IMR-90 (cell line): ENCODE results near the gene TTC23. TPM values are rescaled to one million over a fixed set of nuclear protein-coding genes. Genes with fewer than 3 reads are reported as not detected.

ENCODE experiments used
- ATAC-seq: fragments of 200-7000 bp; cut with Tn5 transposase; 2 replicates; pipeline ENCODE4 v1.9.1; 2020; ENCODE audit warnings: low read depth, mild to moderate bottlenecking, moderate library complexity
- BruUV-seq: library from RNA; stranded (reverse); fragments of 400-500 nt; replicated peaks from 2 replicates; lab custom pipeline; 2021; lab: Mats Ljungman, UMichigan
- CTCF ChIA-PET: fragments of 300-600 bp; formaldehyde crosslinking; extraction: SDS; loops from one replicate; lab custom pipeline; 2021; ENCODE audit warnings: antibody characterized with exemption; lab: Yijun Ruan, JAX
- POLR2A ChIA-PET: fragments of 300-600 bp; sonication (Branson Sonifier 250); formaldehyde crosslinking; loops from one replicate; lab custom pipeline; 2022; ENCODE audit warnings: antibody characterized with exemption; ENCODE audit not compliant: unreplicated experiment; lab: Charles Lee
- DNase-seq: peaks from one replicate; pipeline ENCODE4 v3.0.0; 2013
- H2AFZ ChIP-seq: replicated peaks from 2 replicates; pipeline ENCODE3; 2013; ENCODE audit warnings: low read length, mild to moderate bottlenecking; ENCODE audit not compliant: poor library complexity
- H2AK5ac ChIP-seq: 2 replicates; pipeline ENCODE4 v1.6.1; 2013; ENCODE audit warnings: low read depth, low read length, inconsistent platforms
- H2AK9ac ChIP-seq: replicated peaks from 2 replicates; pipeline ENCODE3; 2013; ENCODE audit warnings: mild to moderate bottlenecking, low read depth, low read length, moderate library complexity; ENCODE audit not compliant: poor library complexity
- H2BK120ac ChIP-seq: 2 replicates; pipeline ENCODE4 v1.6.1; 2013; ENCODE audit warnings: low read depth, low read length, inconsistent platforms
- H2BK15ac ChIP-seq: 3 replicates; pipeline ENCODE4 v1.6.1; 2013; ENCODE audit warnings: low read depth, low read length, inconsistent platforms
- H2BK20ac ChIP-seq: 2 replicates; pipeline ENCODE4 v1.6.1; 2013; ENCODE audit warnings: low read depth, mild to moderate bottlenecking, inconsistent platforms, low read length, moderate library complexity
- H2BK5ac ChIP-seq: 2 replicates; pipeline ENCODE4 v1.6.1; 2013; ENCODE audit warnings: mild to moderate bottlenecking, low read depth, low read length, inconsistent platforms; ENCODE audit not compliant: poor library complexity, severe bottlenecking
- H3K14ac ChIP-seq: replicated peaks from 2 replicates; pipeline ENCODE4 v1.6.1; 2013; ENCODE audit warnings: low read depth, low read length, inconsistent platforms
- H3K18ac ChIP-seq: 2 replicates; pipeline ENCODE4 v1.6.1; 2013; ENCODE audit warnings: low read depth, low read length, control low read depth
- H3K23ac ChIP-seq: 2 replicates; pipeline ENCODE4 v1.6.1; 2013; ENCODE audit warnings: low read depth, low read length, inconsistent platforms
- H3K27ac ChIP-seq: 2 replicates; pipeline ENCODE4 v1.5.1; 2013; ENCODE audit warnings: mild to moderate bottlenecking, control low read depth, low read length; ENCODE audit not compliant: insufficient read depth
- H3K27me3 ChIP-seq: 2 replicates; pipeline ENCODE4 v1.6.1; 2013; ENCODE audit warnings: low read length; ENCODE audit not compliant: control insufficient read depth, insufficient read depth
- H3K36me3 ChIP-seq: 2 replicates; pipeline ENCODE4 v1.6.1; 2013; ENCODE audit warnings: low read length, mixed read lengths; ENCODE audit not compliant: control insufficient read depth, insufficient read depth
- H3K4ac ChIP-seq: 2 replicates; pipeline ENCODE4 v1.6.1; 2013; ENCODE audit warnings: low read depth, low read length, inconsistent platforms
- H3K4me1 ChIP-seq: 2 replicates; pipeline ENCODE4 v1.6.1; 2013; ENCODE audit warnings: low read length, mixed read lengths; ENCODE audit not compliant: control insufficient read depth, insufficient read depth
- H3K4me2 ChIP-seq: 2 replicates; pipeline ENCODE4 v1.6.1; 2013; ENCODE audit warnings: low read depth, mild to moderate bottlenecking, control low read depth, low read length, moderate library complexity
- H3K4me3 ChIP-seq: 2 replicates; pipeline ENCODE4 v1.5.1; 2013; ENCODE audit warnings: low read depth, mild to moderate bottlenecking, control low read depth, low read length, moderate library complexity; ENCODE audit not compliant: insufficient read depth
- H3K56ac ChIP-seq: 2 replicates; pipeline ENCODE4 v1.6.1; 2013; ENCODE audit warnings: low read length, inconsistent platforms; ENCODE audit not compliant: insufficient read depth; ENCODE audit errors: extremely low read depth
- H3K79me1 ChIP-seq, 2 experiments: 2 replicates each; pipeline ENCODE4 v1.6.1; 2013; ENCODE audit warnings: low read length in 2 of 2, inconsistent platforms in 1 of 2, low read depth in 1 of 2
- H3K9ac ChIP-seq: 2 replicates; pipeline ENCODE4 v1.6.1; 2013; ENCODE audit warnings: low read depth, low read length, control low read depth
- H3K9me1 ChIP-seq: 2 replicates; pipeline ENCODE4 v1.6.1; 2013; ENCODE audit warnings: low read length, inconsistent platforms; ENCODE audit not compliant: insufficient read depth
- H3K9me3 ChIP-seq: 2 replicates; pipeline ENCODE4 v1.6.1; 2013; ENCODE audit warnings: low read length; ENCODE audit not compliant: control insufficient read depth, insufficient read depth
- H4K20me1 ChIP-seq: 2 replicates; pipeline ENCODE4 v1.6.1; 2013; ENCODE audit warnings: low read length, inconsistent platforms; ENCODE audit not compliant: insufficient read depth
- H4K5ac ChIP-seq: 2 replicates; pipeline ENCODE4 v1.6.1; 2013; ENCODE audit warnings: mild to moderate bottlenecking, low read depth, low read length, control low read depth
- H4K8ac ChIP-seq, 2 experiments: 2 replicates each; pipeline ENCODE4 v1.6.1; 2013; ENCODE audit warnings: low read depth in 2 of 2, low read length in 2 of 2, control low read depth in 1 of 2, inconsistent platforms in 1 of 2
- H4K91ac ChIP-seq: 2 replicates; pipeline ENCODE4 v1.6.1; 2013; ENCODE audit warnings: low read depth, low read length, inconsistent platforms; ENCODE audit not compliant: insufficient read depth
- BHLHE40 ChIP-seq: fragments of 150-350 bp; IDR thresholded peaks from 2 replicates; pipeline ENCODE4 v1.6.1; 2016; ENCODE audit warnings: mild to moderate bottlenecking, low read depth, low read length
- CEBPB ChIP-seq: IDR thresholded peaks from 2 replicates; pipeline ENCODE4 v1.6.1; 2012; ENCODE audit warnings: low read depth, low read length, improper control_type of control experiment
- CHD1 ChIP-seq: IDR thresholded peaks from 2 replicates; pipeline ENCODE4 v1.6.1; 2012; ENCODE audit warnings: low read depth, low read length, improper control_type of control experiment
- CTCF ChIP-seq: conservative IDR thresholded peaks from 2 replicates; pipeline ENCODE4 v1.5.1; 2012; ENCODE audit warnings: mild to moderate bottlenecking, low read depth, low read length, improper control_type of control experiment
- MAFK ChIP-seq: IDR thresholded peaks from 2 replicates; pipeline ENCODE4 v1.6.1; 2012; ENCODE audit warnings: low read depth, low read length, improper control_type of control experiment
- MAZ ChIP-seq: IDR thresholded peaks from 2 replicates; pipeline ENCODE4 v1.6.1; 2012; ENCODE audit warnings: low read depth, mild to moderate bottlenecking, low read length, improper control_type of control experiment, moderate library complexity, borderline replicate concordance
- MXI1 ChIP-seq: IDR thresholded peaks from 2 replicates; pipeline ENCODE4 v1.6.1; 2012; ENCODE audit warnings: low read depth, mild to moderate bottlenecking, low read length, moderate library complexity, borderline replicate concordance
- NFE2L2 ChIP-seq: fragments of 150-350 bp; IDR thresholded peaks from 2 replicates; pipeline ENCODE4 v1.6.1; 2016; ENCODE audit warnings: low read depth, mild to moderate bottlenecking, low read length
- POLR2A ChIP-seq: IDR thresholded peaks from 2 replicates; pipeline ENCODE4 v1.6.1; 2012; ENCODE audit warnings: mild to moderate bottlenecking, low read depth, low read length
- RAD21 ChIP-seq: IDR thresholded peaks from 2 replicates; pipeline ENCODE4 v1.6.1; 2012; ENCODE audit warnings: low read length, improper control_type of control experiment
- RCOR1 ChIP-seq: IDR thresholded peaks from 2 replicates; pipeline ENCODE4 v1.6.1; 2012; ENCODE audit warnings: mild to moderate bottlenecking, low read length, improper control_type of control experiment; ENCODE audit not compliant: insufficient replicate concordance
- RFX5 ChIP-seq: IDR thresholded peaks from 2 replicates; pipeline ENCODE4 v1.8.0; 2012; ENCODE audit warnings: low read depth, mild to moderate bottlenecking, low read length, moderate library complexity
- SMC3 ChIP-seq: fragments of 150-350 bp; IDR thresholded peaks from 2 replicates; pipeline ENCODE4 v1.6.1; 2016; ENCODE audit warnings: low read depth, mild to moderate bottlenecking, antibody characterized with exemption, low read length, moderate library complexity
- USF2 ChIP-seq: fragments of 150-350 bp; IDR thresholded peaks from 2 replicates; pipeline ENCODE4 v1.6.1; 2017; ENCODE audit warnings: mild to moderate bottlenecking, antibody characterized with exemption, low read length, low read depth
- WGBS, 2 experiments: methylation state at CpG; one replicate each; pipeline versions ENCODE4 v1.1.5 to v1.1.7; 2013; ENCODE audit warnings: missing lambda C conversion rate in 2 of 2; ENCODE audit not compliant: insufficient read length in 1 of 2; ENCODE audit errors: extremely low coverage in 2 of 2; 5-methylcytosine and 5-hydroxymethylcytosine counted together
- dilution Hi-C: fragments of 300-500 bp; cut with HindIII; formaldehyde crosslinking; loops from one replicate; pipeline ENCODE4 v1.14.3; 2018; ENCODE audit warnings: low sequenced_read_pairs; ENCODE audit not compliant: unreplicated experiment
- in situ Hi-C: fragments of 300-500 bp; cut with MboI; formaldehyde crosslinking; loops from 3 replicates; pipeline ENCODE4 v1.14.3; 2019; ENCODE audit warnings: low sequenced_read_pairs, inconsistent platforms, mixed read lengths
- intact Hi-C: fragments of 100-400 bp; cut with micrococcal nuclease; formaldehyde crosslinking; loops from 2 replicates; pipeline ENCODE4 v1.10.0; 2022
- polyA plus RNA-seq, 3 experiments: library from polyadenylated mRNA; depleted of rRNA; stranded (reverse); fragments of >200 nt; gene quantifications; 2 replicates each; pipeline ENCODE4 v1.2.3, GENCODE V29; 2012; ENCODE audit warnings: low replicate concordance in 1 of 3
- total RNA-seq: library from RNA; depleted of rRNA; stranded (reverse); fragments of >200 nt; gene quantifications from 2 replicates; pipeline ENCODE4 v1.2.3, GENCODE V29; 2012
- TF ChIP-seq, protein P1 (sequence below): fragments of 150-350 bp; IDR thresholded peaks from 2 replicates; pipeline ENCODE4 v1.6.1; 2016; ENCODE audit warnings: low read depth, mild to moderate bottlenecking, low read length, moderate library complexity, borderline replicate concordance

The TTC23 gene
- total and polyA plus RNA-seq, 2 of the 4 experiments (the other 2 are of a cell fraction): 7.8 to 29.8 TPM

DNA sequence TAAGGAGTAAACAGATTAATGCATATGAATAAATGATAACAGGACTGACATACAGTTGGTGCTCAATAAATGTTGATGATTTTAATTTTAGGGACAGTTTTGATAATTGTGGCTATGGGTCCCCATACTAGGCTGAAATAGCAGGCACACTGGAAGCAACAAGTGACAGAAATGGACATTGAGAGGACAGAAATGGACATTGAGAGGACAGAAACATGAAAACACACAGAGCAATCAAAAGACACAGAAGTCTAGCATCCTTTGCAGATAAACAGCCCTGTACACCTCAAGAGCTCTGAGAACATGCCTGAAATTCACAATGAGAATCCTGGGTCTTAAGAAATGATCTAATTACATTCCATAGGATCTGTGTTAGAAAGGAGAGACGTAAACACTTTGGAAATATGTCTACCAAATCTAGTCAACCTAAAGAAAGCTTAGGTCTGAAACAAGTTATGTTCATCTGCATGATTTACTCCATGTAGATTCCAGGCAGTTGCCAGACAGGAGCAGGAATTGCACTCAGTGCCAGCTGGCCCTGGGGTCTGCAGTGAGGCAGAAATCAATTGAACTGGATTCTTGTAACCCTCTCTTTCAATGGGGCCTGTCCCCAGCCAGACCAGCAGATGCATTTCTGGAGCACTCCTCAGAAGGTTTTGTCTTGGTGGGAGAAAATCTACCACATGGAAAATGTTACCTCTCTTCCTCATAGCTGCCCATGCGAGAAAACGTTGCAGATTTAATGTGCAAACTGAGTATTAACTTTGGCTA, 84.2 kb downstream of the TTC23 start:
- Histone ChIP-seq H3K27ac (no peak overlapping the region), H2AK9ac (no peak overlapping the region), H3K4me2 (no peak overlapping the region), H3K9me3 (no peaks in the 10 kb centered on the region), H4K91ac (no peak overlapping the region), H4K8ac (no peak overlapping the region), H3K9ac (no peak overlapping the region), H3K4ac (no peak overlapping the region), H4K5ac (no peak overlapping the region), H3K36me3 (peaks cover 14% of the 10 kb centered on the region), H2BK15ac (no peak overlapping the region), H2BK120ac (no peak overlapping the region), H3K56ac (no peak overlapping the region), H4K20me1 (peaks cover 5% of the 10 kb centered on the region; the same call in 1 of the 2 replicates), H3K9me1 (peaks cover 24% of the 10 kb centered on the region), H3K4me1 (peaks cover 13% of the 10 kb centered on the region), H2AK5ac (no peak overlapping the region), H3K27me3 (no peaks in the 10 kb centered on the region), H3K23ac (0 out of 2 replicates have a peak overlapping the region, but pooled peaks have one; percentile 27), H2BK5ac (no peak overlapping the region), H3K4me3 (no peak overlapping the region), H3K18ac (no peak overlapping the region), H2BK20ac (no peak overlapping the region), H2AFZ (no peak overlapping the region), H3K79me1 (peaks cover 3 to 12% of the 10 kb centered on the region in 2 experiments; a peak in 3 of 4 replicates), H3K14ac (no peak overlapping the region)
- BruUV-seq: no TSS peak
- in situ Hi-C loops (no loop called here), dilution Hi-C loops (no loop called here), intact Hi-C loops (no loop called here)
- POLR2A ChIA-PET: no interaction called here
- no peak for DNase-seq
- CTCF ChIA-PET: no interaction called here
- no peak for ATAC-seq
- WGBS, 2 experiments: no CpG with 5 or more reads among the region's 3 CpGs
- TF ChIP-seq MAFK (no peak), MAZ (no peak), BHLHE40 (no peak), SMC3 (no peak), NFE2L2 (no peak), RFX5 (no peak), CTCF (no peak), CEBPB (no peak), POLR2A (no peak), USF2 (no peak), RAD21 (no peak), CHD1 (no peak), MXI1 (no peak), RCOR1 (no peak)
- TF ChIP-seq, protein P1, sequence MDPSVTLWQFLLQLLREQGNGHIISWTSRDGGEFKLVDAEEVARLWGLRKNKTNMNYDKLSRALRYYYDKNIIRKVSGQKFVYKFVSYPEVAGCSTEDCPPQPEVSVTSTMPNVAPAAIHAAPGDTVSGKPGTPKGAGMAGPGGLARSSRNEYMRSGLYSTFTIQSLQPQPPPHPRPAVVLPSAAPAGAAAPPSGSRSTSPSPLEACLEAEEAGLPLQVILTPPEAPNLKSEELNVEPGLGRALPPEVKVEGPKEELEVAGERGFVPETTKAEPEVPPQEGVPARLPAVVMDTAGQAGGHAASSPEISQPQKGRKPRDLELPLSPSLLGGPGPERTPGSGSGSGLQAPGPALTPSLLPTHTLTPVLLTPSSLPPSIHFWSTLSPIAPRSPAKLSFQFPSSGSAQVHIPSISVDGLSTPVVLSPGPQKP: no peak
